DMS153 (cell line): ENCODE results near the gene BID.

ENCODE experiments used
- DNase-seq: peaks from one replicate; lab custom pipeline; 2025; lab: John Stamatoyannopoulos, UW

Gene BID

DNA sequence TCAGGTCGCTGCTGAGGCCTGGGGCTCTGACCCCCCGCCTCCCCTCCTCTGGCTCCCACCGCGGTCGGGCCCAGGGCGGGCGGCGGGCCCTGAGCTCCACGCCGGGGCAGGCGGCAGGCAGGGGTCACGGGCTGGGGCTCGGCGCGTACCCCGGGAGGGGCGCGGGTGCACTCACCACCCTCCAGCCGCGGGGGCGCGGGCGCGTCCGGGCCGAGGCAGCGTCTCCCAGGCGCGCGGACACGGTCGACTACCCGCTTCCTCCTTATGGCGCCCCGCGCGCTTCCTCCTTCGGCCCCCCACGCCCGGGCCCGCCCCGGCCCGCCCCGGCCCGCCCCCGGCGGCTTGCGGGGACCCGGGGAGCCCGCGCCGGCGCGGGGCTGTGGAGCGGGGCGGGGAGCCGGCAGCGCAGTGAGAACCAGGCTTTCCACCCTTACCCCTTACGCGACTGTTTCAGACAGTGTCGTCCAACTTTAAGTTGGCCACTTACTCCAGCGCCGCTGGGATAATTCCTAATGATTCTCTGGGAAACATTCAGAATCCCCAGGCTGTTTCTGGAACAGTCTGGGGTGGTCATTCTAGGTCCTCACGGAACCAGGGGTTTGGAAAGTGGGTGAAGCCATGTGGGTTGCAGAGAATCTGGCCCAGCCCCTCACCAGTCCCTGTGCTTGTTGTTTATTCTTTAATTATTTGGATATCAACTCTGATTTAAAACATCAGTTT is at the start of gene BID:
Gene BID (minus strand): TSS at position 264 of the 720 bp plus-strand sequence. CDS start 24,353 bp downstream, outside the sequence.
- DNase-seq = no peak

DNA sequence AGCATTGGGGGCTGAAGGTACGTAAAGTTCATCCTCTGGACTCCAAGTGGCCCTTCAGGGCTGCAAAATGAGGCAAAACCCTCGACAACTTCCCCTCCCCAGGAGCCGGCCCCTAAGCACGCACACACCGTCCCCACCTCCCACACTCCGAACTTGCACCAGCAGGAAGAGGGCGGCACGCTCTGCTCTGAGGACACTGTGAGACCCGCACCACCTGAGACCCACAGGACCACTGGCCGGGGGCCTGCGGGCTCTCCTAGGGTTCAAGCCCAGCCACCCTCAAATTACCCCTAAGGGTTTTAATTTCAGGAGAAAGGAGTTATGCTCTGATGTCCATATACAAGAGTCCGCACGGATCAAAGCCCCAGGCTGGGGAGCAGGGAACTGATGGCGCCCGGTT is 49.7 kb upstream of the BID start:
- no peak for DNase-seq

DNA sequence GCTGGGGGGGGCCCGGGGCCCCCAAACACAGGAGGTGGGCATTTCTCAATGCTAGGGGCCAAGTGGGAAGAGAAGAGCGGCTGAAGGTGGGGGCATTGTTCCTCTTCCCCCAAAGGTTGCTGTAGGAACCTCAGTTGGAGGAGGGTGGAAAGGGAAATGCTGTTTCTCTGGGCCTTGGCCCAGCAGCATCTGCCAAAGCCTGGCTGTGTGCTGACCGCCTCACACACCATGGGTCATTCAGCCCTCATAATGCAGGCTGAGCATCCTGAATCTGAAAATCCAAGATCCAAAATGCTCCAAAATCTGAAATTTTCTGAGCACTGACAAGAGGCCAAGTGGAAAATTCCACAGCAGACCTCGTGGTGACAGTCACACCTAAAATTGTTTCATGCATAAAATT is 49.0 kb upstream of the BID start:
- no peak for DNase-seq

DNA sequence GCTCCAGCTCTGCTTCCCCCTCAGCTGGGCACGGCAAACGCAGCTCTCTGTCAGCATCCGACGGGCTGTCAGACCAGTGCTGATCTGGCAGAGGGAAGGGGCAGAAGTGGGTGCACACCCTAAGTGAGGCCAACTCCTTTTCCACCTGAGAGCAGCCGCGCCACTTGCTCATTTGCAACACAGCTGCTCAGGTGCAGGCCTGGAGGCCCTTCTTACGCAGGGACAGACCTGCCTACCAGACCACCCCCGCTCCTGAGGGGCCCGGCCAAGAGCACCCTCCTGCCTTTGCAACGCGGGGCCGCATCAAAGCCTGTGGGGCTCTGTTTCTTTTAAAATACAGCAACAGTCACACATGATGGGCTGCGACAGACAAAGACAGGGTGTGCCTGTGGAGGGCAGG is 47.8 kb upstream of the BID start:
- no peak for DNase-seq

DNA sequence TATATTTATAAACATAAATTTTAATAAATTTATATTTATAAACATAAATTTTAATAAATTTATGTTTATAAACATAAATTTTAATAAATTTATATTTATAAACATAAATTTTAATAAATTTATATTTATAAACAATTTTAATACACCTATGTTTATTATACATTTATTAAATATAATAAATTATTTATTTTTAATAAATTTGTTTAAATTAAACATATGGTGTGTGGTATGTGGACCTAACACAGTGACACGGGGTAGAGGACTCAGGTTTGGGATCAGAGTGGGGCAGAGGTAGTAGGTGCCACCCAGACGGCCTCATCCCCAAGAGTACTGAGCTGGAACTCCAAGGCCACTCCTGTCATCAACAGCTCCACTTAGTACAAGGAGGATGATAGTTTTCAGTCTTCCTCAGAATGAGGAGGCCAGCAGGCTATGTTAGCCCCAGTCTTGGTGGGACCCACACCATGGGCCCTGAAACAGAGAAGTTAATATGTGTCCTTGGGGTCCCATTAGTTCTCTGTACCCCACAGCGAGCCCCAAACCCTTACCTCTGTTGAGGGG is 46.7 kb upstream of the BID start:
- no peak for DNase-seq

DNA sequence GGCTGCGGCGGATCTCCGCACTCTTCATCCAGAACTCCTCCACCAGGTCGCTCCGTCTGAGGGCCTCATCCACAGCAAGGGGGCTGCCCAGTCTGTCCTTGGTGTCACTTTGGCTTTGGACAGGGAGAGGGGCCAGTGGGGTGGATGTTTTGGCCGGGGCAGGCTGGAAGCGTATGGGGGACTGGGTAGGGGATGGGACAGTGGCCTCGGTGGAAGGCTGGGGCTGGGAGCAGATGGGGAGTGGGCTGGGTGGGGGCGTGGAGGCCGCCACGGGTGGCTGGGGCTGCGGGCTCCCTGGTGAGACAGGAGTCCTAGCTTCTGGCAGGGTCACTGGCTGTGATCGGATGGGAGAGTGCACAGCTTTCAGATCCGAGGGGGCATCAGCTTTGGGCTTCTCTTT is 44.4 kb upstream of the BID start:
- DNase-seq = no peak

DNA sequence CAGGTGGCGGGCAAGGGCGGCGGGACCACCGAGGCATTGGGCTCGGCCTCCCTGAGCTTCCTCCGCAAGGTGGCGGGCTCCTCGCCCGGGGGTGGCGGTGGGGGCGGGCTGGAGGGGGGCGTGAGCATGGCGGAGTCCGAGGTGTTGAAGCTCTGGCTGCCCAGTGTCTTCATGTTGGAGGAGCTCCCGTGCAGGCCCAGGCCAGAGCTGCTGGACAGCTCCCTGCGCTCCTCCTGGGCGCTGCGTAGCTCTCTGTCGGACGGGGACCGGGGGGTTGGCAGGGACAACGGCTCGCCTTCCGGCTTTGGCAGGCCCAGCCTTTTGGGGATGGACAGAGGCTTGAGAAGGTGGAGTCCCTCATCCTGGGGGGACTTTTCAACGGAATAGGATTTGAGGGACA is 43.9 kb upstream of the BID start:
- no peak for DNase-seq

DNA sequence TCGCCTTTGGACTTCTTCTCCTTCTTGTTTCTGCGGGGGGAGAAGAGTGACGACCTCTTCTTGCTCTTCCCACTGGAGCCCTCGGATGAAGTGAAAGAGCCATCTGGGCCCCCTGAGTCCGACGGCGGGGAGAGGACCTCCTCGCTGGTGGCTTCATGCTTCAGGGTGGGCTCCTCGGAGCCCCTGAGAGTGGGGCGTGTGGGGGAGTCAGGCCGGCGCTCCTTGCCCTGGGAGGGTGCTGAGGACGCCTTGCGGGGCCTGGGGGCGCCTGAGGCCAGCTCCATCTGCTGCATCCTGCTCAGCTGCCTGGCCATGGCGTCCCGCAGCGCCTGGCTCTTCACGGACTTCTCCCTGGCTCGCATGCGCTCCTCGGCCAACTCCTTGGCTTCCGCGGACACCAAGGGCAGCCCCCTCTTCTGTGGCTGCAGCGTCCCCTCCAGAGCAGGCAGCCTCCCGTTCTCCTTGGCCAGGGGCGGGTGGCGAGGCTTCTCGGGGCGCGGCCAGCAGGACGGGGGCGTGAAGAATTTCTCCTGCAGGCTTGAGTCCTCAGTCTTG is 43.3 kb upstream of the BID start:
- no peak for DNase-seq

DNA sequence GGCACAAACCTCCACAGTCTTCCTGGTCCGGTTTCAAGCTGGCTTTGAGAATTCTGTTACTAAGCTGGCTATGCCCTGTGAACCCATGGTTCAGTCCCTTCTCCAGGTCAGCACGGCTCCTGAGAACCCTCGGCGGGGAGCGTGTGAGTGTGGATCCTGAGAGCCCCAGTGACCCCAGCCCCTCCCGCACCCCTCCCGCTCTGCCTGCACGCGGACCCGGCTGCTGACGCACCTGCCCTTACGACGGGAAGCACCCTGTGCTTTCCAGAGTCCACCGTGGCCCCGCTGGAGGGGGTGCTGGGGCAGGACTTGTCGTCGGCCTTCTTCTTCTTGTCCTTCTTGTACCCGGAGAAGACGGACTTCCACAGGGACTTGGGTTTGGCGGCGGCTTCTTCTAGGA is 42.8 kb upstream of the BID start:
- no peak for DNase-seq

DNA sequence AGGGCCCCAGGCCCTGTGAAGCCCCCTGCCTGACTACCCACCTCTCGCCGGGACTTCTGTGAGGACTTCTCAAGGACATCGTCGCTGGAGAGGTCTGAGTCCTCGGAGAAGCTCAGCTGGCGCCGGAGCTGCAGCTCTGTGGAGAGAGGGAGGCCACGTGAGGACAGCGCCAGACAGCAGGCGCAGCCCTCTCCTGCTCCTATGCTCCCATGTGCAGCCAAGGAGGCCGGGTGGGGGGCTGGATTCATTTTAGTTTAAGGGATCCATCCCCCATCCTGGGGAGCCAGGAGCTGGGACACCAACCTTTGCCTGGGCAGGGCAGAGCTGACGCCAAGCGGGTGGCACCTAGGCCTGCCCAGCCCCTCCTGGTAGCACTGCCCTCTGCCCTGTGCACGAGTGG is 42.4 kb upstream of the BID start:
- no peak for DNase-seq

DNA sequence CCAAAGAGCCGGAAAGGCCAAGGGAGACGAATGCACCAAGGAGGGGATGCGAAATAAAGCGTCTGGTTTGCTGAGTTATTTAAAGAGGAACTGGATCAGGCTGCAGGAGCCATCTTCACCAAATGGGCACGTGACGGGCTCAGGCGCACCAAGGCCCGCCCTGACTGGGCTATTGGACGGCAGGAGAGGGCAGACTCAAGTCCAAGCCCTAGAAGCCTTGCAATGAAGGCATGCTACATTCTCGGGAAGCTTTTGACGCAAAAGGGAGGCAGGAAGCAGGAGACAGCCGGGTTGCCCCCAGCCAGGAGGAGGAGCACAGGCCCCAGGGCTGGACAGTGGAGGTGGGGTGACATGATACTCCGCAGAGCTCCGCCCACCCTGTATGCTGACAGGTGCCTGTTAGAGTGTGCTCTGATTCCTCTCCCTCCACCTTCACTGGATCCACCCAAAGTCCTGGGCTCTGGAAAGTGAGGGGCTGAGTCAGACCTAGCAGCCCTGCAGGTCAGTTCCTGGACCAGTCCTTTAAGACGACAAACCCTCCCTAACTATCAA is 41.5 kb upstream of the BID start:
- no peak for DNase-seq

DNA sequence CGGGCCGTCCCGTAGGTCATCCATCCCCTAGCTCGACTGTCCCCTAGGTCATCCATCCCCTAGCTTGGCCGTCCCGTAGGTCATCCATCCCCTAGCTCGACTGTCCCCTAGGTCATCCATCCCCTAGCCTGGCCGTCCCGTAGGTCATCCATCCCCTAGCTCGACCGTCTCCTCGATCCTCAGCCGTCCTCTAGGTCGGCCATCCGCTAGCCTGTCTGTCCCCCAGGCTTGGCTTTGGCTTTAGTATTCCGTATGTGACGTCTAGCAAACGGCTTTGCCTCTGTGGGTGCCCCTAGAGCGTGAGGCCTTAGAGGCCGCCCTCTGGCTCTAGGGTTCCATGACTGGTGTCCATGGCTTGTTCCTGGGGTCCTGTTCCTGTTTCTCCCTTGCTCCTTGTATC is 40.6 kb upstream of the BID start:
- no peak for DNase-seq

DNA sequence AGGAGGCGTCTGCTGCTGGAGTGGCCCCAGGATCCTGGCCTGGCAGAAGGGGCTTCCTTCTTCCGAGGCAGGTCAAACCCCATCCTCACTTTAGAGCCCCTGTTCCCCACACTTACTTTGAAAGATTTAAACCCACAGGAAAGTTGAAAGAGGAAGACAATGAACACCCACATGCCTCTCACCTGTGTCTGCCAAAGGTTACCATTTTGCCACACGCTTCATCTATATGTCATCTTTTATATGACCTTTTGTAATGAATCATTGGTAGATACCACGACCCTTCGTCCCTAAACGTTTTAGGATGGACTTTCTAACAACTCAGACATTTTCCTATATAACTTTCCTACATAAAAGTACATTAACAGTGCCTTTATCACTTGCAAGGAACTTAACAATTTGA is 39.8 kb upstream of the BID start:
- no peak for DNase-seq

DNA sequence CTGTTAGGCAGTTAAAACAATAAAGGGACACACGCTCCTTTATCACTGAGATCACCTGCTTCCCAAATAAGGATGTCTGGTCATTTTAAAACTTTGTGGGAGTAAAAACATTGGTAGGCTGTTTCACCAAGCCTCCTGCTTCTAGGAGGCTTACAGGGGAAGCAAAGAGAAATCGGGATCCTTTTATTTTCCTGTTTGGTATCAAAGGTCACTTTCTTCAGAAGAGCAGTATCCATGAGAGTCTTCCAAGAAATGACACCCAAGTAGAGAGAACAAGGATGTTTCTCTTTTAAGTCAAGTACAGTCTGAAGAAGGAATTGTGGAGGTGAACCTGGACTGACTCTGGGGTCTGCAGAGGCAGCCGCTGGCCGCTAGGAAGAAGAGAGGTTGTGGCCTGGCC is 36.9 kb upstream of the BID start:
- DNase-seq = no peak

DNA sequence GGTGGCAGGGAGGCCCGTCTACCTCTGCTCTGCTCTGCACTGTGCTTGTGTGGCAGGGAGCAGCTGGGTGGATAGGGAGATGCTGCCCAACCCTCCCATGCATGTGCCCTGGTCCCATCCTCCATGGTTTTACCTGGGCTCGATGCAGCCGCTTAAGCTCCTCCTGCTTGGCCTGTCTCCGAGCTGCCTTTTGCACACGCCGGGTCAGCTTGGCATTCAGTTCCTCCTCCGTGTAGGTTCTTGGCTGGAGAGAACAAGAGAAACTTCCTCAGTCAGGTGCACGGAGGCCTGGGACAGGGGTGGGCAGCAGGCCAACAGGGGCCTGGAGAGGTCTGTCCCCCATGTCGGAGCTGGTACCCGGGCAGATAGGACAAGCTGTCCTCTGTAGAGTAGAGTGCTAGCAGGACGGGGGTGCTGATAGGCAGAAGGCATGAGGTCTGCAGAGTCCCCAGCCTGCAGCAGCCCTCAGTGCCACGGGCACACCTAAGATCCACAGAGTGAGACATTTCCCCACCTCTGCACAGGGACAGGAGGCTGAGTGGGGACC is 36.4 kb upstream of the BID start:
- no peak for DNase-seq

DNA sequence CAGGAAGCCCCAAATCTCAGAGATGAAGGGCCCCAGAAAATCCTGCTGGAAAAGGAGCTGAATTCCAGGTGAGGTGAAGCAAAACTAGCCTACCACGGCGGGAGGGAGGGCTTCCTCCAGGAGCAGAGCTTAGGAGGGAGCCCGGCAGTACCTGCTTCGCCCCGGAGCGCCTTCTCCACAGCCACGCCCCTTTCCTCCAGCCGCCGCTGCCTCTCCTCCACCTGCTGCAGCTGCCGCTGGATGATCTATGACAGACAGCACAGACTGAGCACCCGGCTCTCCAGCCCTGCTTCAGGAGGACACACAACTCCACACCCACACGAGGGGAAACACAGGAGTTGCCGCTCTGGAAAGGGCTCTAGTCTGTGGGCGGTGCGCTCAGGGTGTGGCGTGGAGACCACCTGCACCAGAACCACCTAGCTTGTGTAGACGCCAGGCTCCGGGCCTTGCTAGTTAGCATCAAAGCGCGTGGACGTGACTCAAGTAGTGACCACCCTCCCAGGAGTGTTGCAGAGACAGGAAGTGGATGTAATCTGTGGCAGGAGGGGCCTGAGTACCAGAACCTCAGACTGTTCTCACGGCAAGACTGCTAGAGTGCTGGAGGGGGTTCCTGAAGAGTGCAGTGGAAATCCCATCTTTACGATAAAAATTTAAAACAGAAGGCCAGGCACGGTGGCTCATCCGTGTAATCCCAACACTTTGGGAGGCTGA is 34.6 kb upstream of the BID start:
- peak; percentile 40 for DNase-seq

DNA sequence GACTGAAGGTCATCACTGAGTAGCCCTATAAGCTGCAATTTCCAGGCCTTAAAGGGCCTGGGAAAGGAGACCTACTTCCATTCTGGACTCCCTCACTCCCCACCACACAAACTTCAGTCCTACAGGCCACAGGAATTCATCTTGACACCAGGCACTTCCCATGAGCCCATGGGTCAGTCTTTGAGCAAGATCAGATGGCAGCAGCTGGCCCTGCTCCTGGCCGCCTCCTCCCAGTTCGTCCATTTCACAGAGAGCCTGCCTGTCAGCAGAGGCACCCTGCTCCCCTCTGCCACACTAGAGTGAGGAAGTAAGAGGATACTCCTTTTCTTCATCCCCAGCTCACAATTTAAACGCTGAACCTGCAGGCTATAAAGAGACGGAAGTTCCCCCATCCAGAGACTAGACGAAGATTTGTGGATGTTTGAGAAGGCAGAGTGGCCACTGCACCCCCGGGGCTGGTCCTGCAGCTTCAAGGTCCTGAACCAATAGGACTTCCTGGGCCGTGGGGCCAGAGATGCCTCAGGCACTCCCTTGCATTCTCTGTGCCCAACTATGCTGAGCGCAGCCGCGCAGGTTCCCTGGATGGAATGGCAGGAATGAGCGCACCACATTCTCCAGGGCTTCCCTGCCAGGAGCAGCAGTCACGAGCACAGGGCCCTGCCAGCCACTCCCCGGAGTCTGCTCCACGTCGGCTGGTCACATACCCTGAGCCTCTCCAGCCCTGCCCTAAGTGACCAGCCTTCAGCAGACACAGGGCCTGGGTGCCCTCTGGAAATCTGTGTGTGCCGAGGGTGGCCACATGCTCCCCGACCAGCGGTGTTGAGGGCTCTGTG is 33.5 kb upstream of the BID start:
- DNase-seq = no peak

DNA sequence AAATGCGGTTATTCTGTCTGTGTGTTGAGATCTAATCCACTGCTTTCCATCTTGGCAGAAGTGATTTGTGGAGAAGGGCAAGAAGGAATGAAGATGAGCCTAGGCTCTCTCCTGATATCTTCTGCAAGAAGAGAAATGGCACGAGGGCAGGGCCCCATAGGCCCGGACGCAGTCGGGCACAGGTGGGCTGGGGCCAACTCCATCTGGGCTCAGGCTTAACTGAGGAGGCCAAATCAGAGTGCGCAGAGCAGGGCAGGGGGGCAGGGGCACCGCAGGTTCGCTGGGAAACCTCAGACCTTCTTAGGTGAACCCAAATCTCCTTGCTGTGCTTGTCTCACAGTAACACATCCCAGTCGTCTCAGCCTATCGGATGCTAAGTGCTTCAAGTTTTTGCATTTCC is 32.8 kb upstream of the BID start:
- no peak for DNase-seq

DNA sequence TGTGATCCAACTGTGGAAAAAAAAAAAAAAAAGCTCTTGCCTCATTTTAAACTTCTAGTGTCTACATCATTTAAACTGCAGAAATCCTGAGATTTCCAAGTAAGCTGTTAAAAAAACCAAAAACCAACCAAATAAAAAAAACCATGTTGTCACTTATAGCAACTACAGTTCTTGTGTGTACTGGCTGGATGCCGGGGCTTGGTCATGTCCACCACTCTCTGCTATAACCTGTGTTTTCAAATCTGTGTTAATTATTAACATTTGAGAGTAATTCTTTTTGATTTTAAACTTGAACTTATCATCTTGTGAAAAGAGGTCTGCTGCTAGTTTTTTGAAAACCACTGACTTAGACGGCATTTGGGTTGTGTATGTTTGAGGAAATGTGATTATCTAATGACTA is 32.2 kb upstream of the BID start:
- DNase-seq = no peak

DNA sequence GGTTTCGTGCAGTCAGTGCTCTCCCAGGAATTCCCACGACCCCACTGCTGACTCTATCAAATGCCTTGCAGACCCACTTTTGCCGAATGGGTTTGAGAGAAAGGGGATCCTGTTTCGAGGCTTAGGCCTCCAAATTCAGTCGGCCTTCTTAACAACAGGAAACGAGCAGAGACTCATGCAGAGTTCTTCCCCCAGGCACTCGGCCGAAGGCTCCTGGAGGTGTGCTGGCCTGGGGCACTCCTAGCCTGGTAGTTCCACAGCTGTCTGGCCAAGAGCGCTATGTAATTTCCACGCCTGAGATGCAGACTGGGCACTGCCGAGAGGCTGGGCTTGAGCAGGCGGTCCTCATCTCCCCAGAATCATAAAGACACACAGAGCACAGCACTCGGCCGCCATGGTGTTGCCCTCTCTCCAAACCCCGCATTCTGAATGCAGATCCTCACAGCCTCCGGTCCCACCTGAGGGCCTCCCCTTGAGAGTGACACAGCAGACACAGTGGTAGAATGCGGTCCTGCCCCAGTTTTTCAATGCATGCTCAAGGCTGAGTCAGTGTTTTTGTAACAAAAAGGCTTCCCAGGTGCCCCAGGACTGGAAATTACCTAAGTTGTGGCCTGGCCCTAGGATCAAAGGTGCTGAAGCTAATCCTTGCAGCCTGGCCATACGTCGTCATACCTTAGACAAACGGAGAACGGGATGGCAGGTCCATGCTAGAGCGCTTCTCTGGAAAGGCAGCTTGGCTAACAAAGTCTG is 30.2 kb upstream of the BID start:
- no peak for DNase-seq
